Measurements from ENCODE around the gene NDEL1.

DNA sequence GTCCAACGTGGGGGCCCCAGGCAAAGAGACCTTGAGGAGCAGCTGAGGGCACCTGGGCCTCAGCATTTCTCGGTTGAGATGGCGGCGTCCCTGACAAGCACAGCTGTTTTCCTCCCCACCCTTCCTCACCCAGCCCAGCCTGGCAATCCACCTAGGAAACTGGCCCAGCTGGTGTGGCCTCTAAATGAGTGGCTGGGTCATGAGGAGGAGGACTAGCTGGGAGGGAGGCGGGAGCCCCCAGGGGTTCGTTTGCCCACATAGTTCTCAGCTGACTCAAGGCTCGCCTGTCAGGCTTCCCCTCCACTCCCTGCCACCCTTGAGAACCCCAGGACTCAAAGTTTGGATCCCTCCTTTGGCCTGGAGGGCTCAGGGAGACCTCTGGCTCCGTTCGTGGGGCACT lies 44.0 kb upstream of the NDEL1 start:
- TF ChIP-seq, protein P1, sequence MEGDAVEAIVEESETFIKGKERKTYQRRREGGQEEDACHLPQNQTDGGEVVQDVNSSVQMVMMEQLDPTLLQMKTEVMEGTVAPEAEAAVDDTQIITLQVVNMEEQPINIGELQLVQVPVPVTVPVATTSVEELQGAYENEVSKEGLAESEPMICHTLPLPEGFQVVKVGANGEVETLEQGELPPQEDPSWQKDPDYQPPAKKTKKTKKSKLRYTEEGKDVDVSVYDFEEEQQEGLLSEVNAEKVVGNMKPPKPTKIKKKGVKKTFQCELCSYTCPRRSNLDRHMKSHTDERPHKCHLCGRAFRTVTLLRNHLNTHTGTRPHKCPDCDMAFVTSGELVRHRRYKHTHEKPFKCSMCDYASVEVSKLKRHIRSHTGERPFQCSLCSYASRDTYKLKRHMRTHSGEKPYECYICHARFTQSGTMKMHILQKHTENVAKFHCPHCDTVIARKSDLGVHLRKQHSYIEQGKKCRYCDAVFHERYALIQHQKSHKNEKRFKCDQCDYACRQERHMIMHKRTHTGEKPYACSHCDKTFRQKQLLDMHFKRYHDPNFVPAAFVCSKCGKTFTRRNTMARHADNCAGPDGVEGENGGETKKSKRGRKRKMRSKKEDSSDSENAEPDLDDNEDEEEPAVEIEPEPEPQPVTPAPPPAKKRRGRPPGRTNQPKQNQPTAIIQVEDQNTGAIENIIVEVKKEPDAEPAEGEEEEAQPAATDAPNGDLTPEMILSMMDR (IDR thresholded peaks at IDR 0.05), result no peak
- TF ChIP-seq POLR2A (IDR thresholded peaks at IDR 0.05) (no peak), EP300 (IDR thresholded peaks at IDR 0.05) (no peak)

All from suprapubic skin (tissue), 3 donors.